ENCODE results near the gene CARS1.

CARS1 gene

DNA sequence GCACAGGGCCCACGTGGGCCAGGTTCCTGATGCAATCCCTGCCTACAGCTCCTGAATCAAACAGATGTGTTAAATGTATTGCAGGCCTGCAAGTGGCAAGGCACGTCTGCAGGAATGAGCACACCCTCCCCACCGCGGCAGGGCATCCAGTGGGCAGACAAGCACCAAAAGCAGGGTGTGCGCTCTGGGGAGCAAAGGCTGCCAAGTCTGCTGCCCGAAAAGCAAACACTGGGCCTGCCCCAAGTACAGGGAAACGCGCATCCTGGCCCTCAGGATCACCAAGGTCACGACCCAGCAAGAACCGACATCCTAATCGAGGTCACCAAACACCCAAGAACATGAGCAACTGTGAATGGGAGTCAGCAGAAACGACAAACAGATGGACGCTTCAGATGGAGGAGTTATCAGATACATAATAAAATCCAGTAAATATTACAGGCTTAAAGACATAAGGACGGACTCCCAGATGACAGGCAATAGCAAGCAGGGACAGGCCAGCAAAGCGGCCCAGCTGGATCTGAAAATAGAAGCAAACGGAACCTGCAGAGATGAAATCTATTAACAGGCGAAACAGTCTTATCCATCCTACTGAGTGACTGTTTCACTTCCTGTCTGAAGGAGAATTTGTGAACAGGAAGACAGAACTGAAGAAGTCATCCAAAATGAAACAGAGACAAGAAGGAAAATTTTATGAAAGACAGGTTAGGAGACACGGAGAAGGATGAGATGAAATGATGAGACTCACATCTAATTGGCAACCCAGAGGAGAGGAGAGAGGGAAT lies 26.7 kb downstream of the CARS1 start:
- H3K4me3 ChIP-seq (ENCODE audit: low read length): no peak overlapping the region
- TF ChIP-seq, protein P1, sequence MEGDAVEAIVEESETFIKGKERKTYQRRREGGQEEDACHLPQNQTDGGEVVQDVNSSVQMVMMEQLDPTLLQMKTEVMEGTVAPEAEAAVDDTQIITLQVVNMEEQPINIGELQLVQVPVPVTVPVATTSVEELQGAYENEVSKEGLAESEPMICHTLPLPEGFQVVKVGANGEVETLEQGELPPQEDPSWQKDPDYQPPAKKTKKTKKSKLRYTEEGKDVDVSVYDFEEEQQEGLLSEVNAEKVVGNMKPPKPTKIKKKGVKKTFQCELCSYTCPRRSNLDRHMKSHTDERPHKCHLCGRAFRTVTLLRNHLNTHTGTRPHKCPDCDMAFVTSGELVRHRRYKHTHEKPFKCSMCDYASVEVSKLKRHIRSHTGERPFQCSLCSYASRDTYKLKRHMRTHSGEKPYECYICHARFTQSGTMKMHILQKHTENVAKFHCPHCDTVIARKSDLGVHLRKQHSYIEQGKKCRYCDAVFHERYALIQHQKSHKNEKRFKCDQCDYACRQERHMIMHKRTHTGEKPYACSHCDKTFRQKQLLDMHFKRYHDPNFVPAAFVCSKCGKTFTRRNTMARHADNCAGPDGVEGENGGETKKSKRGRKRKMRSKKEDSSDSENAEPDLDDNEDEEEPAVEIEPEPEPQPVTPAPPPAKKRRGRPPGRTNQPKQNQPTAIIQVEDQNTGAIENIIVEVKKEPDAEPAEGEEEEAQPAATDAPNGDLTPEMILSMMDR (IDR thresholded peaks at IDR 0.05; ENCODE audit: low read length): no peak
- no peak for TF ChIP-seq EZH2 (optimal IDR thresholded peaks at IDR 0.05; ENCODE audit: low read depth, low read length)
- no peak for TF ChIP-seq EZH2phosphoT487 (IDR thresholded peaks at IDR 0.05; ENCODE audit: low read length)
- H3K27me3 ChIP-seq (replicated peaks; ENCODE audit: insufficient read depth, low read length): no peaks in the 10 kb centered on the region
- 0 out of 2 replicates have a peak, but pooled peaks cover 4% of the 10 kb centered on the region for H3F3A ChIP-seq (ENCODE audit: insufficient read depth, low read length)
- H3K27ac ChIP-seq (ENCODE audit: low read length): no peak overlapping the region
- H3K4me2 ChIP-seq (ENCODE audit: low read depth, low read length): 0 out of 2 replicates have a peak overlapping the region, but pooled peaks have one; percentile 1
- peaks cover 11% of the 10 kb centered on the region for H3K79me2 ChIP-seq (ENCODE audit: low read length)
- no peak overlapping the region for H3K9ac ChIP-seq (ENCODE audit: low read length)
- DNase-seq: no peak
- peaks cover 12% of the 10 kb centered on the region; the same call in 1 of the 2 replicates for H3K4me1 ChIP-seq (ENCODE audit: low read length)
- H2AFZ ChIP-seq (ENCODE audit: low read length): no peak overlapping the region
- no peaks in the 10 kb centered on the region for H4K20me1 ChIP-seq (ENCODE audit: insufficient read depth, low read length)
- no peaks in the 10 kb centered on the region for H3K9me3 ChIP-seq (replicated peaks; ENCODE audit: insufficient read depth, low read length)
- H3K36me3 ChIP-seq (replicated peaks; ENCODE audit: insufficient read depth, low read length): 0 out of 2 replicates have a peak, but pooled peaks cover 8% of the 10 kb centered on the region
- H3K9me2 ChIP-seq (replicated peaks; ENCODE audit: insufficient read depth, low read length): no peaks in the 10 kb centered on the region

DNA sequence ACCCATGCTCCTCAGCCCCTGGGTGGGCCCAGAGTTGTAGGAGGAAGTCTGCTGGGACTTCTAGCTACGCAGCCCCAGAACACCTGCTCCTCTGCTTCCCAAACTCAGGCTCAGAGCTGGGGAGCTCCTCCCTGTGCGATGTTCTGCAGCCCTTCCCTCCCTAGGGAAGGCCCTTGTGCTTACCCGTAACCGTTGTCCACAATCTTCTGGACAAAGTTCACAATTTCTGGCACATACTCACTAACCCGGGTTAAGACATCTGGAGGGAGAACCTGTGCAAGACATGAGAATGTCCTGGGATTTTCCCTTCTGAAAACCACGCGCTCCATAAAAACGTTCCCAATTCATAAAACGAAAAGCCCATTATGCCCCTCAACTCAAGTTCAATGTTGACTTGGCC lies 28.4 kb downstream of the CARS1 start:
- Histone ChIP-seq H3K27me3 (replicated peaks; ENCODE audit: insufficient read depth, low read length) (no peaks in the 10 kb centered on the region), H3K9me2 (replicated peaks; ENCODE audit: insufficient read depth, low read length) (no peaks in the 10 kb centered on the region), H2AFZ (ENCODE audit: low read length) (no peak overlapping the region), H3K9me3 (replicated peaks; ENCODE audit: insufficient read depth, low read length) (no peaks in the 10 kb centered on the region), H3K4me2 (ENCODE audit: low read depth, low read length) (no peak overlapping the region), H3K36me3 (replicated peaks; ENCODE audit: insufficient read depth, low read length) (0 out of 2 replicates have a peak, but pooled peaks cover 8% of the 10 kb centered on the region), H4K20me1 (ENCODE audit: insufficient read depth, low read length) (no peaks in the 10 kb centered on the region), H3K27ac (ENCODE audit: low read length) (no peak overlapping the region), H3K9ac (ENCODE audit: low read length) (no peak overlapping the region), H3K79me2 (ENCODE audit: low read length) (peaks cover 11% of the 10 kb centered on the region), H3K4me3 (ENCODE audit: low read length) (no peak overlapping the region), H3F3A (ENCODE audit: insufficient read depth, low read length) (0 out of 2 replicates have a peak, but pooled peaks cover 4% of the 10 kb centered on the region), H3K4me1 (ENCODE audit: low read length) (peaks cover 12% of the 10 kb centered on the region; the same call in 1 of the 2 replicates)
- no peak for DNase-seq
- TF ChIP-seq, protein P1 (IDR thresholded peaks at IDR 0.05; ENCODE audit: low read length): no peak
- TF ChIP-seq EZH2phosphoT487 (IDR thresholded peaks at IDR 0.05; ENCODE audit: low read length) (no peak), EZH2 (optimal IDR thresholded peaks at IDR 0.05; ENCODE audit: low read depth, low read length) (no peak)

DNA sequence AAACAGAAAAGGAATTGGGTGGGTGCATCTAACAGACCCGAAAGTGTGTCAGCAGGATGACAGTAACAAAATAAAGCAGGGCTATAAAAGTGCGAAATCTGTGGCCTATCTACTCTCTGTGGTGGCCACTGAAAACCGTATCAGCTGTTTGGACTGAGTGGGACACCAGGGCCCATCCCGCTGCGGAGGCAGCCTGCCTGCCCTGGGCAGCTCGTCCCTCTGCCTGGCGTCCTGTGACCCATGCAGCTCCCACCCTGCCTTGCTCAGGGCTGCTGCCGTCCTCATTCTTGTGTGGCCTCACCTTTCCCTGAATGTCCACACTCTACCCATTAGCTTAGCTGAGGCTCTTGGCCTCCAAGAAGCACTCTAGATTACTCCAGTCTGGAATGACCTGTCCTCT lies 30.4 kb downstream of the CARS1 start:
- Histone ChIP-seq H4K20me1 (ENCODE audit: insufficient read depth, low read length) (no peaks in the 10 kb centered on the region), H3K9me2 (replicated peaks; ENCODE audit: insufficient read depth, low read length) (no peaks in the 10 kb centered on the region), H3K4me2 (ENCODE audit: low read depth, low read length) (no peak overlapping the region), H3F3A (ENCODE audit: insufficient read depth, low read length) (0 out of 2 replicates have a peak, but pooled peaks cover 4% of the 10 kb centered on the region), H3K9ac (ENCODE audit: low read length) (no peak overlapping the region), H2AFZ (ENCODE audit: low read length) (no peak overlapping the region), H3K4me3 (ENCODE audit: low read length) (no peak overlapping the region), H3K36me3 (replicated peaks; ENCODE audit: insufficient read depth, low read length) (0 out of 2 replicates have a peak, but pooled peaks cover 8% of the 10 kb centered on the region), H3K79me2 (ENCODE audit: low read length) (peaks cover 11% of the 10 kb centered on the region), H3K27ac (ENCODE audit: low read length) (no peak overlapping the region), H3K27me3 (replicated peaks; ENCODE audit: insufficient read depth, low read length) (no peaks in the 10 kb centered on the region), H3K9me3 (replicated peaks; ENCODE audit: insufficient read depth, low read length) (no peaks in the 10 kb centered on the region), H3K4me1 (ENCODE audit: low read length) (peaks cover 24% of the 10 kb centered on the region)
- no peak for DNase-seq
- TF ChIP-seq EZH2 (optimal IDR thresholded peaks at IDR 0.05; ENCODE audit: low read depth, low read length) (no peak), EZH2phosphoT487 (IDR thresholded peaks at IDR 0.05; ENCODE audit: low read length) (no peak)
